SHP77 (cell line): Measurements from ENCODE around the gene MDH2.
"Not testable (repeated sequence)": the region's sequence is repeated elsewhere in the genome, so short reads cannot be mapped to it uniquely, and the experiment has no call there.

Experiments used
- DNase-seq, 2 experiments: peaks; one replicate each; lab custom pipeline; 2025; lab: John Stamatoyannopoulos, UW

MDH2 gene

DNA sequence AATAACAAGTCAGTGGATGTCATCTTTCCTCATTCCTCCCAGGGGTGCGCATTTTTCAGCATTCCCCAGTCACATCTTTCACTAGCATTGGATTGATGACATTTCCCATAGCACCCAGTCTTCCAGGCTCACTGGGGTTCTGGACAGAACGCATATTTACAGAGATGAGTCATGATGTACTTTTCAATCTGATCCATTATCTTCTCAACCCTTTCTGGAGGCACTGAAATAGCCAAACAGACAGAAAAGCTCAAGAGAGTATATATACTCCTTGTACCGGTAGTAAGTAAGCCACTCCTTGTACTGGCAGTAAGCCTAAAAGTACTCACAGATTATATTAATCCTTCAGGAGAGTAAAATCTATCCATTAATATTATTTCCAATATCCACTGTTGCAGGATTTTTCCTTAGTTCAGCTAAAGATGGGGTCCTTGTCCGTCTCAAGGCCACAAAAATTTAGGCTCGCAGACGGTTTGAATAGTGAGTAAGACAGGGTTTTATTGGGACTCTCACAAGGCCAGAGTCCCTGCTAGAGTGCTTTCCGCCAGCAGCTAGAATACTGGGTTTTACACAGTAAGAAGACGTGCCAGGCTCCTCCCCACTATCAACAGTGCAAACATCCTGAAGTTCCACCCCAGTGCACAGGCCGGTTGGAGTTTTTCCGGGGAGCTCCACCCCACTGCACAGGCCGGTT, 60.8 kb downstream of the MDH2 start:
- DNase-seq, result peak in 1 of 2 experiments; percentile 54

DNA sequence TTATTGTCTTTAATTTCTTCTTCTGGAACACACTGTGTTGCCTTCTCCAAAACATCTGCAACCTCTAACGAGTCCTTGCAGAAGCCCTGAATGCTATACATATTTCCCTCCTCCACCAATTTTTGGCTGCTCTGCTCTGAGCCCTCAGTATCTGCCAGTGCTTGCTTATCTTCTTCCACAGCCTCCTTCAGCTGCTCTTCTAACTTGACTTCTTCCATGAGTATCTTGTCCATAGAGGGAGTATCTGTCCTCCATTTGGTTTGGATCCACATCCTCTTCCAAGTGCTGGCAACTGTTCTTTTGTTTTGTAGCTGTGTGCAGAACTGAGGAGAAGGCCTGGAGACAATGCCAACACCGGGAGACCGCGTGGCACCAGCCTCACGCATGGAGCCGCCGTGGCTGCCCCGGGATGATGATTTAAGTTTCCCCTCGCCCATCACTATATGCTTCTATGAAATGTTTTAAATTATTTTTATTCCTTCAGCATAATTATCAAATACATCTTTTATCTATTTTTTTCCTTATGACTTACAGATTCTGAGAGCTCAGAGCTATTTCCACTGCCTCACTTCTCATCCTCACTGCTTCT, 65.2 kb downstream of the MDH2 start:
- not testable (repeated sequence) for DNase-seq

DNA sequence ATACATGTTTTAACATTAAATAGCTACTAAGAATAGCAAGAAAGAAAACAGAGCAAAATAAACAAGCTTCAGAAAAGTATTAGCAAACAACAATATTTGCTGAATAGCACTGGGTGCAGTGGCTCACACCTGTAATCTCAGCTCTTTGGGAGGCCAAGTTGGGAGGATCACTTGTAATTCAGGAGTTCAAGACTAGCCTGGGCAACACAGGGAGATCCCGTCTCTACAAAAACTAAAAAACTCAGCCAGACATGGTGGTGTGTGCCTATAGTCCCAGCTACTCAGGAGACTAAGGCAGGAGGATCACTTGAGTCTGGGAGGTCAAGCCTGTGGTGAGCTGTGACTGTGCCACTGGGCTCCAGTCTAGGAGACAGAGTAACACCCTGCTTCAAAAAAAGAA, 66.8 kb downstream of the MDH2 start:
- not testable (repeated sequence) for DNase-seq
